Measurements from ENCODE around the gene C6orf89.
"Not testable (repeated sequence)": the region's sequence is repeated elsewhere in the genome, so short reads cannot be mapped to it uniquely, and the experiment has no call there.

C6orf89 gene

DNA sequence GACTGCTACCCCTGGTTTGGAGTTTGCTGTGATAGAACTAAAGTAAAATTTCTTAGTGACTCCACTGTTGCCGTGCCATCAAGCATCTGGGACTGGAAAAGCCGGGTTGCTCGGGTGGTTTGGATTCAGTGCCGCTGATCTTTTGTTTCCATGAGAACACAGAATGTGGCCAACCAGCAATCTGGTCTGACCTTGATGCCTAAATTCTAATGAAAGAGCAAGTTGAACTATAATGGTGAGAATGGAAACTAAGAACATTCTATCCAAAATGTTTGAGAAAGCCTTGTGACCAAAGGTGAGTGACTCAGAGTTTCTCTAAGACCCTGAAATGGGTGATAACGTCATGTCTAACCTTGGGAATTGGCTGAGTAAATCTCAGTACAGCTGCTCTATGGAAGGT, 58.9 kb downstream of the C6orf89 start:
- TF ChIP-seq, protein P1, sequence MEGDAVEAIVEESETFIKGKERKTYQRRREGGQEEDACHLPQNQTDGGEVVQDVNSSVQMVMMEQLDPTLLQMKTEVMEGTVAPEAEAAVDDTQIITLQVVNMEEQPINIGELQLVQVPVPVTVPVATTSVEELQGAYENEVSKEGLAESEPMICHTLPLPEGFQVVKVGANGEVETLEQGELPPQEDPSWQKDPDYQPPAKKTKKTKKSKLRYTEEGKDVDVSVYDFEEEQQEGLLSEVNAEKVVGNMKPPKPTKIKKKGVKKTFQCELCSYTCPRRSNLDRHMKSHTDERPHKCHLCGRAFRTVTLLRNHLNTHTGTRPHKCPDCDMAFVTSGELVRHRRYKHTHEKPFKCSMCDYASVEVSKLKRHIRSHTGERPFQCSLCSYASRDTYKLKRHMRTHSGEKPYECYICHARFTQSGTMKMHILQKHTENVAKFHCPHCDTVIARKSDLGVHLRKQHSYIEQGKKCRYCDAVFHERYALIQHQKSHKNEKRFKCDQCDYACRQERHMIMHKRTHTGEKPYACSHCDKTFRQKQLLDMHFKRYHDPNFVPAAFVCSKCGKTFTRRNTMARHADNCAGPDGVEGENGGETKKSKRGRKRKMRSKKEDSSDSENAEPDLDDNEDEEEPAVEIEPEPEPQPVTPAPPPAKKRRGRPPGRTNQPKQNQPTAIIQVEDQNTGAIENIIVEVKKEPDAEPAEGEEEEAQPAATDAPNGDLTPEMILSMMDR (IDR thresholded peaks at IDR 0.05; ENCODE audit: low read depth, low read length), result no peak
- DNase-seq (ENCODE audit: extremely low read depth, low read depth), result no peak

DNA sequence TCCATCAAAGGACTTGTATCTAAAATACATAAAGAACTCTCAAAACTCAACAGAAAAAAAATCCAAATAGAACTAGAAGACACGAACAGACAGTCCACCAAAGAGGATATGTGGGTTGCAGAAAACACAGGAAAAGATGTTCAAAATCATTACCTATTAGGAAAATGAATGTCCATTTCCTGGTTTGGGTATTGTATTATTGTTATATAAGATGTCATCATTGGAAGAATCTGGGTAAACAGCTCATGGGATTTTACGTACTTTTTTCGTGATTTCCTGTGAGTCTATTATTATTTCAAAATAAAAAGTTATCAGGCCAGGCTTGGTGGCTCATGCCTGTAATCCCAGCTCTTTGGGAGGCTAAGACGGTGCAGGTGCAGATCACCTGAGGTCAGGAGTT, 59.5 kb downstream of the C6orf89 start:
- no peak for DNase-seq (ENCODE audit: extremely low read depth, low read depth)

GRCh38 chr6:36946526-36946925, 60.8 kb downstream of the C6orf89 start:
- TF ChIP-seq, protein P1 (IDR thresholded peaks at IDR 0.05; ENCODE audit: low read depth, low read length), result no peak
- no peak for DNase-seq (ENCODE audit: extremely low read depth, low read depth)

More for the DNA sequence above, 59.5 kb downstream of the C6orf89 start:
- TF ChIP-seq, protein P1 (IDR thresholded peaks at IDR 0.05; ENCODE audit: low read depth, low read length), result no peak

DNA sequence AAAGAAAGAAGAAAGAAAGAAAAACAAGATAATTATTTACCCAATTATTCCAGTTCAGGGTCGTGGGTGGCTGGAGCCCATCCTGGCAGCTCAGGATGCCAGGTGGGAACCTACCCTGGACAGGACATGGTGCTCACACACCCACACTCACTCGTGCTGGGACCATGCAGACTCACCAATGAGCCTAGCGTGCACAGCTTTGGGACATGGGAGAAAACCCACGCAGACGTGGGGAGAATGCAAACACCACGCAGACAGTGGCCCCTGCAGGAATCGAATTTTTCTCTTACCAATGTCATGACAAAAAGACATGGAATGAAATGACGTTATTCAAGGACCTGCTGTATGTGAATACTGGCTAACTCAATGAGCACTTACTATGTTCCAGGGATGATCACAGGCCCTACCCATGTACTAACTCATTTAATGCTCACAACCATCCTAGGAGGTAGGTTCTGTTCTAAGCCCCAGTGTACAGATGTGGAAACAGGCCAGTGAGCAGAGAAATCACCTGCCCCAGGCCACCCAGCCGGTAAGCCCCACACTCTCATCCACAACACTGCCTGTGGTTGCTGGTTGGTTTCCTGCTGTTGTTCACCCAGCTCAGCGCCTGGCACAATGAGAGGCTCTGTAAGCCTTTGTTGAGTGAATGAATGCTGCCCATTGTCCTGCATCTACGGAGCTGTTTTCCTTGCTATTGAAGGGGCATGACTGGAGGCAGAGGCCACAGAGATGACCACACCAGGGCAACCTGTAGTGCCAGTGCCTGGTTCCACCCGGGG, 62.0 kb downstream of the C6orf89 start:
- DNase-seq (ENCODE audit: extremely low read depth, low read depth), result no peak
- TF ChIP-seq, protein P1 (IDR thresholded peaks at IDR 0.05; ENCODE audit: low read depth, low read length), result no peak

DNA sequence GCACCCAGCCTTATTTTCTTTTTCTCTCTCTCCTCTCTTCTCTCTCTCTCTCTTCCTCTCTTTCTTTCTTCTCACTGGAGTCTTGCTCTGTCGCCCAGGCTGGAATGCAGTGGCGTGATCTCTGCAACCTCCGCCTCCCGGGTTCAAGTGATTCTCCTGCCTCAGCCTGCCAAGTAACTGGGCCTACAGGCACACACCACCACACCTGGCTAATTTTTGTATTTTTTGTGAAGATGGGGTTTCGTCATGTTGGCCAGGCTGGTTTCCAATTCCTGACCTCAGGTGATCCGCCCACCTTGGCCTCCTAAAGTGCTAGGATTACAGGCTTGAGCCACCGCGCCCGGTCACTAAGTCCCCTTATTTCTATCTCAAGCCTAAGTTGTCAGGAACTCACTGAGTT, 63.3 kb downstream of the C6orf89 start:
- not testable (repeated sequence) for DNase-seq (ENCODE audit: extremely low read depth, low read depth)

GRCh38 chr6:36949636-36950035, 63.9 kb downstream of the C6orf89 start:
- no peak for DNase-seq (ENCODE audit: extremely low read depth, low read depth)
- TF ChIP-seq, protein P1 (IDR thresholded peaks at IDR 0.05; ENCODE audit: low read depth, low read length), result no peak

GRCh38 chr6:36953931-36954261, 68.1 kb downstream of the C6orf89 start:
- no peak for DNase-seq (ENCODE audit: extremely low read depth, low read depth)
- TF ChIP-seq, protein P1 (IDR thresholded peaks at IDR 0.05; ENCODE audit: low read depth, low read length), result no peak

All from AG09319 (cell line).